IMR-90 (cell line): ENCODE results near the gene BMP7. TPM values are rescaled to one million over a fixed set of nuclear protein-coding genes. Genes with fewer than 3 reads are reported as not detected.

ENCODE experiments used
- ATAC-seq: fragments of 200-7000 bp; cut with Tn5 transposase; 2 replicates; pipeline ENCODE4 v1.9.1; 2020; ENCODE audit warnings: low read depth, mild to moderate bottlenecking, moderate library complexity
- BruUV-seq: library from RNA; stranded (reverse); fragments of 400-500 nt; replicated peaks from 2 replicates; lab custom pipeline; 2021; lab: Mats Ljungman, UMichigan
- CTCF ChIA-PET: fragments of 300-600 bp; formaldehyde crosslinking; extraction: SDS; loops from one replicate; lab custom pipeline; 2021; ENCODE audit warnings: antibody characterized with exemption; lab: Yijun Ruan, JAX
- POLR2A ChIA-PET: fragments of 300-600 bp; sonication (Branson Sonifier 250); formaldehyde crosslinking; loops from one replicate; lab custom pipeline; 2022; ENCODE audit warnings: antibody characterized with exemption; ENCODE audit not compliant: unreplicated experiment; lab: Charles Lee
- DNase-seq: peaks from one replicate; pipeline ENCODE4 v3.0.0; 2013
- H2AFZ ChIP-seq: replicated peaks from 2 replicates; pipeline ENCODE3; 2013; ENCODE audit warnings: low read length, mild to moderate bottlenecking; ENCODE audit not compliant: poor library complexity
- H2AK5ac ChIP-seq: 2 replicates; pipeline ENCODE4 v1.6.1; 2013; ENCODE audit warnings: low read depth, low read length, inconsistent platforms
- H2AK9ac ChIP-seq: replicated peaks from 2 replicates; pipeline ENCODE3; 2013; ENCODE audit warnings: mild to moderate bottlenecking, low read depth, low read length, moderate library complexity; ENCODE audit not compliant: poor library complexity
- H2BK120ac ChIP-seq: 2 replicates; pipeline ENCODE4 v1.6.1; 2013; ENCODE audit warnings: low read depth, low read length, inconsistent platforms
- H2BK15ac ChIP-seq: 3 replicates; pipeline ENCODE4 v1.6.1; 2013; ENCODE audit warnings: low read depth, low read length, inconsistent platforms
- H2BK20ac ChIP-seq: 2 replicates; pipeline ENCODE4 v1.6.1; 2013; ENCODE audit warnings: low read depth, mild to moderate bottlenecking, inconsistent platforms, low read length, moderate library complexity
- H2BK5ac ChIP-seq: 2 replicates; pipeline ENCODE4 v1.6.1; 2013; ENCODE audit warnings: mild to moderate bottlenecking, low read depth, low read length, inconsistent platforms; ENCODE audit not compliant: poor library complexity, severe bottlenecking
- H3K14ac ChIP-seq: replicated peaks from 2 replicates; pipeline ENCODE4 v1.6.1; 2013; ENCODE audit warnings: low read depth, low read length, inconsistent platforms
- H3K18ac ChIP-seq: 2 replicates; pipeline ENCODE4 v1.6.1; 2013; ENCODE audit warnings: low read depth, low read length, control low read depth
- H3K23ac ChIP-seq: 2 replicates; pipeline ENCODE4 v1.6.1; 2013; ENCODE audit warnings: low read depth, low read length, inconsistent platforms
- H3K27ac ChIP-seq: 2 replicates; pipeline ENCODE4 v1.5.1; 2013; ENCODE audit warnings: mild to moderate bottlenecking, control low read depth, low read length; ENCODE audit not compliant: insufficient read depth
- H3K27me3 ChIP-seq: 2 replicates; pipeline ENCODE4 v1.6.1; 2013; ENCODE audit warnings: low read length; ENCODE audit not compliant: control insufficient read depth, insufficient read depth
- H3K36me3 ChIP-seq: 2 replicates; pipeline ENCODE4 v1.6.1; 2013; ENCODE audit warnings: low read length, mixed read lengths; ENCODE audit not compliant: control insufficient read depth, insufficient read depth
- H3K4ac ChIP-seq: 2 replicates; pipeline ENCODE4 v1.6.1; 2013; ENCODE audit warnings: low read depth, low read length, inconsistent platforms
- H3K4me1 ChIP-seq: 2 replicates; pipeline ENCODE4 v1.6.1; 2013; ENCODE audit warnings: low read length, mixed read lengths; ENCODE audit not compliant: control insufficient read depth, insufficient read depth
- H3K4me2 ChIP-seq: 2 replicates; pipeline ENCODE4 v1.6.1; 2013; ENCODE audit warnings: low read depth, mild to moderate bottlenecking, control low read depth, low read length, moderate library complexity
- H3K4me3 ChIP-seq: 2 replicates; pipeline ENCODE4 v1.5.1; 2013; ENCODE audit warnings: low read depth, mild to moderate bottlenecking, control low read depth, low read length, moderate library complexity; ENCODE audit not compliant: insufficient read depth
- H3K56ac ChIP-seq: 2 replicates; pipeline ENCODE4 v1.6.1; 2013; ENCODE audit warnings: low read length, inconsistent platforms; ENCODE audit not compliant: insufficient read depth; ENCODE audit errors: extremely low read depth
- H3K79me1 ChIP-seq, 2 experiments: 2 replicates each; pipeline ENCODE4 v1.6.1; 2013; ENCODE audit warnings: low read length in 2 of 2, inconsistent platforms in 1 of 2, low read depth in 1 of 2
- H3K9ac ChIP-seq: 2 replicates; pipeline ENCODE4 v1.6.1; 2013; ENCODE audit warnings: low read depth, low read length, control low read depth
- H3K9me1 ChIP-seq: 2 replicates; pipeline ENCODE4 v1.6.1; 2013; ENCODE audit warnings: low read length, inconsistent platforms; ENCODE audit not compliant: insufficient read depth
- H3K9me3 ChIP-seq: 2 replicates; pipeline ENCODE4 v1.6.1; 2013; ENCODE audit warnings: low read length; ENCODE audit not compliant: control insufficient read depth, insufficient read depth
- H4K20me1 ChIP-seq: 2 replicates; pipeline ENCODE4 v1.6.1; 2013; ENCODE audit warnings: low read length, inconsistent platforms; ENCODE audit not compliant: insufficient read depth
- H4K5ac ChIP-seq: 2 replicates; pipeline ENCODE4 v1.6.1; 2013; ENCODE audit warnings: mild to moderate bottlenecking, low read depth, low read length, control low read depth
- H4K8ac ChIP-seq, 2 experiments: 2 replicates each; pipeline ENCODE4 v1.6.1; 2013; ENCODE audit warnings: low read depth in 2 of 2, low read length in 2 of 2, control low read depth in 1 of 2, inconsistent platforms in 1 of 2
- H4K91ac ChIP-seq: 2 replicates; pipeline ENCODE4 v1.6.1; 2013; ENCODE audit warnings: low read depth, low read length, inconsistent platforms; ENCODE audit not compliant: insufficient read depth
- CEBPB ChIP-seq: IDR thresholded peaks from 2 replicates; pipeline ENCODE4 v1.6.1; 2012; ENCODE audit warnings: low read depth, low read length, improper control_type of control experiment
- MAZ ChIP-seq: IDR thresholded peaks from 2 replicates; pipeline ENCODE4 v1.6.1; 2012; ENCODE audit warnings: low read depth, mild to moderate bottlenecking, low read length, improper control_type of control experiment, moderate library complexity, borderline replicate concordance
- MXI1 ChIP-seq: IDR thresholded peaks from 2 replicates; pipeline ENCODE4 v1.6.1; 2012; ENCODE audit warnings: low read depth, mild to moderate bottlenecking, low read length, moderate library complexity, borderline replicate concordance
- RCOR1 ChIP-seq: IDR thresholded peaks from 2 replicates; pipeline ENCODE4 v1.6.1; 2012; ENCODE audit warnings: mild to moderate bottlenecking, low read length, improper control_type of control experiment; ENCODE audit not compliant: insufficient replicate concordance
- WGBS, 2 experiments: methylation state at CpG; one replicate each; pipeline versions ENCODE4 v1.1.5 to v1.1.7; 2013; ENCODE audit warnings: missing lambda C conversion rate in 2 of 2; ENCODE audit not compliant: insufficient read length in 1 of 2; ENCODE audit errors: extremely low coverage in 2 of 2; 5-methylcytosine and 5-hydroxymethylcytosine counted together
- dilution Hi-C: fragments of 300-500 bp; cut with HindIII; formaldehyde crosslinking; loops from one replicate; pipeline ENCODE4 v1.14.3; 2018; ENCODE audit warnings: low sequenced_read_pairs; ENCODE audit not compliant: unreplicated experiment
- in situ Hi-C: fragments of 300-500 bp; cut with MboI; formaldehyde crosslinking; loops from 3 replicates; pipeline ENCODE4 v1.14.3; 2019; ENCODE audit warnings: low sequenced_read_pairs, inconsistent platforms, mixed read lengths
- intact Hi-C: fragments of 100-400 bp; cut with micrococcal nuclease; formaldehyde crosslinking; loops from 2 replicates; pipeline ENCODE4 v1.10.0; 2022
- polyA plus RNA-seq, 3 experiments: library from polyadenylated mRNA; depleted of rRNA; stranded (reverse); fragments of >200 nt; gene quantifications; 2 replicates each; pipeline ENCODE4 v1.2.3, GENCODE V29; 2012; ENCODE audit warnings: low replicate concordance in 1 of 3
- total RNA-seq: library from RNA; depleted of rRNA; stranded (reverse); fragments of >200 nt; gene quantifications from 2 replicates; pipeline ENCODE4 v1.2.3, GENCODE V29; 2012
- TF ChIP-seq, protein P1 (sequence below): fragments of 150-350 bp; IDR thresholded peaks from 2 replicates; pipeline ENCODE4 v1.6.1; 2017; ENCODE audit warnings: mild to moderate bottlenecking, antibody characterized with exemption, low read length, low read depth

The BMP7 gene
- total and polyA plus RNA-seq, 2 of the 4 experiments (the other 2 are of a cell fraction): not detected

DNA sequence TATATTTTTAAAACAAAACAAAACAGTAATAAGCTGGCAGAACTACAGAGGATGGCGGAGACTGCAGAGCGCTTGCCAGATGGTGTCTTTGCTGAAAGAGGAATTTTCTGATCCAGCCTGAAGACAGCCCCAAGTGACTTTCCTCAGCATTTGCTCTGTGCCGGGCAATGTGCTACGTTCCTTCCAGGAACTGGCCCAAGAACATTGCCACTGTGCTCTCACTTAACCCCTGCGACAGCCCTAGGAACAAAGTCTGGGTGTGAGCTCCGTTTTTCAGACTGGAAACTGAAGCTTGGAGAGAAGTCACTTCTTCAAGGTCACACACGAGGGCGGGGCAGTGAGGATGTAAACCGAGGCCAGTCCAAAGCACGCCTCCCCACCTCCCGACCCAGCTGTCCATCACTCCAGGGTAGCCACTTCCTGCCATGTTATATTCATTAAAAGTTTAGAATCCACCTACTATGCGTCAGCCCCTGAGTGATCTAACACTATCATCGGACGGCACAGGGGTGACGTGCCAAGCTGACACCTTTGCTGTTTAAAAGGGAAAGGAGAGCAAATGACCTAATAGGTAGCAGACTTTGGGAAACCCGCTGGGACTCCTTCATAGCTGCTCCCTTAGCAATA is 22.3 kb upstream of the BMP7 start:
- DNase-seq (no peak), ATAC-seq (no peak)
- no peaks in the 10 kb centered on the region for H3K9me3 ChIP-seq
- H3K79me1 ChIP-seq: no peaks in the 10 kb centered on the region
- no peak overlapping the region for H3K14ac ChIP-seq
- H3K9me1 ChIP-seq: no peaks in the 10 kb centered on the region
- H2AK9ac ChIP-seq: no peak overlapping the region
- no TSS peak for BruUV-seq
- no peak overlapping the region for H2AFZ ChIP-seq
- H2BK120ac ChIP-seq: no peak overlapping the region
- H3K56ac ChIP-seq: no peak overlapping the region
- CTCF ChIA-PET: no interaction called here
- no peak overlapping the region for H3K27ac ChIP-seq
- H2BK5ac ChIP-seq: no peak overlapping the region
- no peak overlapping the region for H2BK15ac ChIP-seq
- no CpG with 5 or more reads among the region's 16 CpGs for WGBS, 2 experiments
- no peak overlapping the region for H4K91ac ChIP-seq
- H3K4me3 ChIP-seq: no peak overlapping the region
- TF ChIP-seq MXI1: no peak
- TF ChIP-seq MAZ: no peak
- TF ChIP-seq, protein P1, sequence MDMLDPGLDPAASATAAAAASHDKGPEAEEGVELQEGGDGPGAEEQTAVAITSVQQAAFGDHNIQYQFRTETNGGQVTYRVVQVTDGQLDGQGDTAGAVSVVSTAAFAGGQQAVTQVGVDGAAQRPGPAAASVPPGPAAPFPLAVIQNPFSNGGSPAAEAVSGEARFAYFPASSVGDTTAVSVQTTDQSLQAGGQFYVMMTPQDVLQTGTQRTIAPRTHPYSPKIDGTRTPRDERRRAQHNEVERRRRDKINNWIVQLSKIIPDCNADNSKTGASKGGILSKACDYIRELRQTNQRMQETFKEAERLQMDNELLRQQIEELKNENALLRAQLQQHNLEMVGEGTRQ: no peak
- no peak for TF ChIP-seq RCOR1
- no peak for TF ChIP-seq CEBPB
- peaks cover 2% of the 10 kb centered on the region; the same call in 1 of the 2 replicates for H3K4me1 ChIP-seq
- no peak overlapping the region for H3K4ac ChIP-seq
- intact Hi-C loops (no loop called here), dilution Hi-C loops (no loop called here), in situ Hi-C loops (no loop called here)
- H3K4me2 ChIP-seq: no peak overlapping the region
- no peak overlapping the region for H4K5ac ChIP-seq
- H2AK5ac ChIP-seq: no peak overlapping the region
- no peak overlapping the region for H4K8ac ChIP-seq
- no peaks in the 10 kb centered on the region for H3K36me3 ChIP-seq
- H3K9ac ChIP-seq: no peak overlapping the region
- no peak overlapping the region for H3K23ac ChIP-seq
- H3K18ac ChIP-seq: no peak overlapping the region
- POLR2A ChIA-PET: no interaction called here
- peaks cover 13% of the 10 kb centered on the region for H3K27me3 ChIP-seq
- no peaks in the 10 kb centered on the region for H4K20me1 ChIP-seq
- no peak overlapping the region for H2BK20ac ChIP-seq
